Skeletal muscle tissue (tissue), 5 donors: ENCODE results near the gene AATK. TPM values are rescaled to one million over a fixed set of nuclear protein-coding genes. Genes with fewer than 3 reads are reported as not detected.

Experiments
- H3K27ac ChIP-seq: one replicate; pipeline ENCODE4 v1.7.0; 2013; ENCODE audit warnings: mild to moderate bottlenecking, low read depth, low read length, inconsistent platforms
- H3K27me3 ChIP-seq, 3 donors: one replicate each; pipeline ENCODE4 v1.7.0; 2013; ENCODE audit warnings: low read length in 3 of 3; ENCODE audit not compliant: control insufficient read depth in 3 of 3, insufficient read depth in 3 of 3
- H3K36me3 ChIP-seq, 3 donors: one replicate each; pipeline ENCODE4 v1.7.0; 2013; ENCODE audit warnings: low read length in 3 of 3; ENCODE audit not compliant: control insufficient read depth in 3 of 3, insufficient read depth in 3 of 3
- H3K4me1 ChIP-seq, 3 donors: one replicate each; pipeline ENCODE4 v1.7.0; 2013; ENCODE audit warnings: low read length in 3 of 3, mild to moderate bottlenecking in 3 of 3; ENCODE audit not compliant: control insufficient read depth in 3 of 3, insufficient read depth in 3 of 3
- H3K4me3 ChIP-seq, 3 donors: one replicate each; pipeline ENCODE4 v1.7.0; 2013; ENCODE audit warnings: low read length in 3 of 3
- H3K9ac ChIP-seq, 3 donors: one replicate each; pipeline ENCODE4 v1.7.0; 2013; ENCODE audit warnings: low read length in 3 of 3, mild to moderate bottlenecking in 3 of 3, moderate library complexity in 2 of 3, low read depth in 1 of 3
- H3K9me3 ChIP-seq, 3 donors: one replicate each; pipeline ENCODE4 v1.7.0; 2013; ENCODE audit warnings: low read length in 3 of 3; ENCODE audit not compliant: control insufficient read depth in 3 of 3
- small RNA-seq: library from RNA; depleted of rRNA; stranded (forward); fragments of <200 nt; gene quantifications from one replicate; pipeline ENCODE3, GENCODE V24; 2014
- total RNA-seq: library from RNA; depleted of rRNA; stranded (reverse); fragments of >200 nt; gene quantifications from one replicate; pipeline ENCODE4 v1.2.3, GENCODE V29; 2014
- donor health status: Osteomylitis.

The AATK gene
- total RNA-seq, 1 donor from 2014 or later, result 10.4 TPM

- H3K4me1 ChIP-seq, result peaks cover 10 to 34% (median 33%) of the 10 kb centered on the region in 3 donors
- H3K36me3 ChIP-seq, result no peaks in the 10 kb centered on the region
- no peak overlapping the region for H3K9ac ChIP-seq
- H3K27me3 ChIP-seq, result peaks cover 0 to 17% (median 15%) of the 10 kb centered on the region in 3 donors
- no peaks in the 10 kb centered on the region for H3K9me3 ChIP-seq
- no peak overlapping the region for H3K4me3 ChIP-seq
- H3K27ac ChIP-seq, result no peak overlapping the region
Observed at GRCh38 chr17:81068411-81069134, 97.4 kb downstream of the AATK start.

GRCh38 chr17:81067391-81067811 is 98.6 kb downstream of the AATK start:
- Histone ChIP-seq H3K27me3 (peaks cover 0 to 17% (median 15%) of the 10 kb centered on the region in 3 donors), H3K9me3 (no peaks in the 10 kb centered on the region), H3K9ac (peak overlapping the region in 1 of 3 donors; percentile 16), H3K27ac (no peak overlapping the region), H3K36me3 (no peaks in the 10 kb centered on the region), H3K4me3 (no peak overlapping the region), H3K4me1 (peaks cover 10 to 36% (median 33%) of the 10 kb centered on the region in 3 donors)

Small RNA genes lying within 50 kb of the gene (small RNA-seq; reads per million reads assigned to genes)
- not detected for gene MIR1250
- 38.8 reads per million, percentile 95 among the genes with 10 or more reads in this experiment for gene MIR3065
- gene MIR657, result not detected

Other genes starting within 250 kb of the AATK start
- gene CHMP6, start 174.4 kb downstream of the AATK start, total RNA-seq, result 12.5 TPM
- gene BAIAP2, start 131.1 kb downstream of the AATK start, total RNA-seq, result 7.3 TPM
- gene PVALEF, start 714 bp downstream of the AATK start, total RNA-seq, result not detected
- gene CEP131, start 56.7 kb upstream of the AATK start, total RNA-seq, result 10.4 TPM
- 5.2 TPM for gene TEPSIN, start 72.8 kb upstream of the AATK start, total RNA-seq
- 15.7 TPM for gene NDUFAF8, start 73.1 kb upstream of the AATK start, total RNA-seq
- 26.1 TPM for gene SLC38A10, start 129.1 kb upstream of the AATK start, total RNA-seq
- 8.4 TPM for gene BAHCC1, start 229.2 kb upstream of the AATK start, total RNA-seq